Pancreas (tissue), 10 donors: ENCODE measurements around the gene BCL11A. TPM values are rescaled to one million over a fixed set of nuclear protein-coding genes. Genes with fewer than 3 reads are reported as not detected.
A peak's percentile ranks its signal among the peaks of the same experiment; 100 is the strongest.

Source experiments
- ATAC-seq, 4 donors: fragments of 200-7000 bp; cut with Tn5 transposase; one replicate each; pipeline versions ENCODE4 v1.8.0 to v1.9.1; 2020; ENCODE audit warnings: mild to moderate bottlenecking in 4 of 4, moderate library complexity in 4 of 4
- DNase-seq, 6 donors: peaks; one replicate each; pipeline ENCODE4 v3.0.0-alpha.2; 2020
- FAIRE-seq: peaks from 2 replicates; lab custom pipeline; 2012; peaks lifted over from hg19 to GRCh38; lab: Jason Lieb, UNC
- H3K27ac ChIP-seq, 4 donors: fragments of 200-600 bp; sonication (generic); 1 replicate in 3 of 4; 2 replicates in 1 of 4; pipeline versions ENCODE4 v1.5.0 to v1.8.0; 2020
- H3K27me3 ChIP-seq, 4 donors: fragments of 200-600 bp; one replicate each; pipeline ENCODE4 v1.8.0; 2021
- H3K36me3 ChIP-seq, 3 donors: fragments of 200-600 bp; sonication (generic) in 1 of 3; one replicate each; pipeline versions ENCODE4 v1.5.0 to v1.8.0; 2020 to 2021
- H3K4me1 ChIP-seq, 3 donors: fragments of 200-600 bp; one replicate each; pipeline ENCODE4 v1.8.0; 2021
- H3K4me3 ChIP-seq, 4 donors: fragments of 200-600 bp; sonication (generic) in 2 of 4; one replicate each; pipeline versions ENCODE4 v1.5.0 to v1.8.0; 2020 to 2021
- H3K9me3 ChIP-seq, 4 donors: fragments of 200-600 bp; one replicate each; pipeline ENCODE4 v1.8.0; 2021
- CTCF ChIP-seq, 4 donors: fragments of 200-600 bp; sonication (generic) in 3 of 4; IDR thresholded peaks; one replicate each; pipeline versions ENCODE4 v1.5.0 to v1.8.0; 2021; ENCODE audit warnings: antibody characterized with exemption in 4 of 4
- WGBS, 2 donors: extraction: QIAGEN DNeasy Blood & Tissue Kit; methylation state at CpG; one replicate each; pipeline ENCODE4 v1.1.7; 2013; 5-methylcytosine and 5-hydroxymethylcytosine counted together
- intact Hi-C, 3 donors: fragments of 100-400 bp; cut with DNase I; formaldehyde crosslinking; loops; one replicate each; pipeline versions ENCODE4 v1.11.1 to v1.14.2; 2022
- polyA plus RNA-seq, 2 donors: library from polyadenylated mRNA; stranded (reverse); fragments of 200-250 nt; gene quantifications; one replicate each; pipeline ENCODE4 v1.2.3, GENCODE V29; 2013
- total RNA-seq, 6 donors: library from RNA; stranded (reverse); fragmentation: NEBNext Ultra II Directional in 4 of 6; extraction: Animal tissue kit (Norgen Biotek cat#: 25700) in 4 of 6; gene quantifications; one replicate each; pipeline versions ENCODE4 v1.2.1 to v1.2.4, GENCODE V29; 2021 to 2023
- donor health status: healthy with polysubstance abuse.
- donor health status: DM: no; HTN: no; CAD: no; lungs with moderate emphysema.
- donor health status: DM: no; HTN: no; CAD: no.
- donor health status: control.
- donor health status: control.
- donor health status: Bipolar disorder and iron deficiency.
- donor health status: DM: yes; HTN: yes; CAD: no.
- donor health status: DM: no; HTN: no; CAD: no.
- donor health status: DM: no; HTN: no; CAD: no.
- donor health status: DM: yes; HTN: yes; CAD: no.

The BCL11A gene
- total and polyA plus RNA-seq, 8 donors: 4.4 to 16.1 (median 11.7) TPM

- intact Hi-C loops: no loop called here
Measured at GRCh38 chr2:60570251-60570650, 16.8 kb upstream of the BCL11A start.

DNA sequence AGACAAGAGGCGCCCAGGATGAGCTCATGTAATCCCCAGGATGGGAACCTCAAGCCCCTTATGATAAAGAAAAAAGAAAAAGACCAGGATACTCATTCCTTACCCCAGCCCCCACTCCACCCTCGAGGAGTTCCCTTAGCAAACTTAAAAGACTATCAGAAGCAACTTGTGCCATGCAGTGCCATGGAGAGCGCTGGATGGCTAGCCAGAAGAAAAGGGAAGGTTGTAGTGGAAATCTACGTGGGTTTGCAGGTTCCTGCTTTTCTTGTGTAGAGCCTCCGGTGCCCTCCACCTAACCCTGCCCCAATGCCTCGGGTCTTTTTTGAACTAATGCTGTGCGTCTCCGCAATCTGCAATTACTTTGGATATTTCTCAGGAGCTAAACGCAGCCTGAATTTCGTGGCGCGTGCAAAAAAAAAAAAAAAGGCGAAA lies 16.2 kb upstream of the BCL11A start:
- peak in 2 of 4 donors; percentile 29 to 44 for ATAC-seq

More at GRCh38 chr2:60570251-60570650, 16.8 kb upstream of the BCL11A start:
- no peaks in the 10 kb centered on the region for H3K9me3 ChIP-seq
- H3K27me3 ChIP-seq: peaks cover 4 to 22% (median 12%) of the 10 kb centered on the region in 4 donors
- FAIRE-seq (no peak), DNase-seq (no peak), ATAC-seq (no peak)
- 15 to 25% methylated on average over 9 of the region's 9 CpGs for WGBS, 2 donors
- H3K4me1 ChIP-seq: no peaks in the 10 kb centered on the region
- no peaks in the 10 kb centered on the region for H3K36me3 ChIP-seq
- no peak overlapping the region for H3K4me3 ChIP-seq
- TF ChIP-seq CTCF (IDR thresholded peaks at IDR 0.05): no peak
- H3K27ac ChIP-seq: no peak overlapping the region

DNA sequence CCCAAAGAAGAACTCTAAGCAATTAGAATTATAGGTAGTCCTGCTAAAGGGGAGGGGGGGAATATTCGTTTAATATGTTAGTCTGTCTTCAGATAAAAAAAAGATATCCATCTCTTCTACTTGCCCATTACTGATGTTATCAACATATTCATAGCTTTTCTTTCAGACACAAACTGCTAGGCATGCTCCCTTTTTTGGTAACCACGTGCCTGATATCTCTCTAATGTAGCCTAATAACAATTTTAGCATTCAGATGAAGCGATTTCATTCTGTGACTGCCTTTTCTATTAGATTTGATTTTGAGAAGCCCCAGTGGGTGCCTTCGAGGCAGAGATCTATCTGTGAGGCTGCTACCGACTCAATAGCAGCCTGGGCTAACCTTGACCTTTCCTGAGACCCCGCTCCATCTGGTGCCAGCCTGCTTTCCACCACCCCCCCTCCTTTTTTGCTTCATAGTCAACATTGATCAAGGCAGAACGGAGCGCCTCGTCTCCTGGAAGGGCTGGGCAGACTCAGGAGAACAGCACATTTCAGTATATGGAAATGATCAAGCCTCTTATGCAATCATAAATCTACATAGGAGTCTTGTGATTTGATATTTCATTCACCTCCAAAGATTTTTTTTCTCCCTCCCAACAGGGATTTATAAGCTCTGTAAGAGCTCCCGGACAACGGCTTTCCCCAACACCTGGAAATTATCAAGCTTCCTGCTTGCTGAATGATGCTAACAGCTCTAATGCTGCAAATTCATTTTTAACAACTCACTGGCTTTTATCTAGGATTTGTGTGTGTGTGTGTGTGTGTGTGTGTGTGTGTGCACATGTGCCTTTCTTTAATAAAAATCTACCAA lies 14.7 kb upstream of the BCL11A start:
- no peak for ATAC-seq
- WGBS, 2 donors: 24 to 33% methylated on average over 11 of the region's 11 CpGs
- intact Hi-C loops: no loop called here
- Histone ChIP-seq H3K4me3 (no peak overlapping the region), H3K27ac (no peak overlapping the region), H3K9me3 (no peaks in the 10 kb centered on the region), H3K27me3 (peaks cover 4 to 22% (median 16%) of the 10 kb centered on the region in 4 donors), H3K36me3 (no peaks in the 10 kb centered on the region), H3K4me1 (no peaks in the 10 kb centered on the region)
- TF ChIP-seq CTCF (IDR thresholded peaks at IDR 0.05): no peak
- no peak for FAIRE-seq
- DNase-seq: no peak

More for the DNA sequence above, 16.2 kb upstream of the BCL11A start:
- TF ChIP-seq CTCF (IDR thresholded peaks at IDR 0.05): no peak
- no peaks in the 10 kb centered on the region for H3K4me1 ChIP-seq
- DNase-seq (no peak), FAIRE-seq (no peak)
- no peaks in the 10 kb centered on the region for H3K9me3 ChIP-seq
- H3K27ac ChIP-seq: no peak overlapping the region
- intact Hi-C loops: no loop called here
- 3 to 10% methylated on average over 13 of the region's 13 CpGs for WGBS, 2 donors
- H3K27me3 ChIP-seq: peaks cover 4 to 22% (median 14%) of the 10 kb centered on the region in 4 donors
- no peaks in the 10 kb centered on the region for H3K36me3 ChIP-seq
- peak overlapping the region in 1 of 4 donors; percentile 25 for H3K4me3 ChIP-seq

- H3K9me3 ChIP-seq: no peaks in the 10 kb centered on the region
- WGBS, 2 donors: 94 to 95% methylated on average over 4 of the region's 4 CpGs
- H3K4me3 ChIP-seq: no peak overlapping the region
- intact Hi-C loops: no loop called here
- H3K4me1 ChIP-seq: no peaks in the 10 kb centered on the region
- DNase-seq (no peak), ATAC-seq (no peak), FAIRE-seq (no peak)
- TF ChIP-seq CTCF (IDR thresholded peaks at IDR 0.05): no peak
- H3K27me3 ChIP-seq: peaks cover 4 to 18% (median 16%) of the 10 kb centered on the region in 4 donors
- H3K36me3 ChIP-seq: no peaks in the 10 kb centered on the region
- H3K27ac ChIP-seq: no peak overlapping the region
Measured at GRCh38 chr2:60567096-60567495, 13.6 kb upstream of the BCL11A start.

DNA sequence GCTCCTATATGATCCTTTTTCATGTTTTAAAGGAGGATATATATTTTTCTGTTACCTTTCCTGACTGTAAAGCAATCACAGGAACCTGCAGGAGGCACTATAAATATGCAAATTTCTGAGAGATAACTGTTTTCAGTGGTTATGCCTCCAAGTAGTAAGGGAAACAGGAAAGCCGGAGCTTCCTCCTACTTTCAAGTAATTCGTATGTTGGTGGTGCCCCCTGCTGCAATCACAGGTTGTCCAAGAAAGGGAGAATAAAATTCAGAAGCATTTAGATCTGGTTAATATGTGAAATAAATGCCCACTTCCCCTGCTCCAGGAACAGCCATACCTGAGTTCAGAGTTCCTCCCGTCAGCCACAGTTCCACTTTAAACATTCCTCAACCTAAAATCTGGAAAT lies 12.0 kb upstream of the BCL11A start:
- 28 to 33% methylated on average over 3 of the region's 3 CpGs for WGBS, 2 donors
- TF ChIP-seq CTCF (IDR thresholded peaks at IDR 0.05): peak in 1 of 4 donors; percentile 9
- ATAC-seq (peak in 1 of 4 donors; percentile 57), FAIRE-seq (no peak), DNase-seq (no peak)
- intact Hi-C loops: no loop called here
- Histone ChIP-seq H3K27ac (no peak overlapping the region), H3K9me3 (no peaks in the 10 kb centered on the region), H3K4me3 (no peak overlapping the region), H3K36me3 (no peaks in the 10 kb centered on the region), H3K27me3 (peaks cover 2 to 4% (median 3%) of the 10 kb centered on the region in 4 donors), H3K4me1 (no peaks in the 10 kb centered on the region)
